CD4-positive, CD25-positive, alpha-beta regulatory T cell (primary cell): ENCODE measurements around the gene LCMT2. TPM values are rescaled to one million over a fixed set of nuclear protein-coding genes. Genes with fewer than 3 reads are reported as not detected.

Source experiments
- ATAC-seq, 2 donors: fragments of 150-1000 bp; cut with Tn5 transposase; one replicate each; pipeline ENCODE4 v1.10.0; 2021; ENCODE audit warnings: low read depth in 2 of 2, moderate number of reproducible peaks in 2 of 2, moderate library complexity in 1 of 2
- DNase-seq, 3 donors: peaks; one replicate each; pipeline versions ENCODE4 v3.0.0 to v3.0.0-alpha.2; 2012 to 2022; ENCODE audit warnings: mixed read lengths in 1 of 3
- H3K27ac ChIP-seq: one replicate; pipeline ENCODE4 v1.7.0; 2013; ENCODE audit warnings: mild to moderate bottlenecking, low read length; ENCODE audit not compliant: insufficient read depth, poor library complexity, severe bottlenecking
- H3K27me3 ChIP-seq: one replicate; pipeline ENCODE4 v1.7.0; 2013; ENCODE audit warnings: low read length; ENCODE audit not compliant: control insufficient read depth, insufficient read depth
- H3K36me3 ChIP-seq: one replicate; pipeline ENCODE4 v1.7.0; 2013; ENCODE audit warnings: mild to moderate bottlenecking, low read length, moderate library complexity; ENCODE audit not compliant: control insufficient read depth, insufficient read depth
- H3K4me1 ChIP-seq: 2 replicates; pipeline ENCODE4 v1.7.0; 2013; ENCODE audit warnings: mild to moderate bottlenecking, low read length; ENCODE audit not compliant: insufficient read depth, control insufficient read depth, poor library complexity, severe bottlenecking
- H3K4me3 ChIP-seq: one replicate; pipeline ENCODE4 v1.7.0; 2013; ENCODE audit warnings: low read depth, mild to moderate bottlenecking, low read length, moderate library complexity
- H3K9me3 ChIP-seq, 2 experiments: 1 replicate in 1 of 2; 2 replicates in 1 of 2; pipeline ENCODE4 v1.7.0; 2013; ENCODE audit warnings: low read length in 2 of 2, mild to moderate bottlenecking in 1 of 2, moderate library complexity in 1 of 2; ENCODE audit not compliant: control insufficient read depth in 2 of 2
- H3K27ac Mint-ChIP-seq, 3 donors: one replicate each; pipeline ENCODE4 v1.8.0; 2020 to 2022; ENCODE audit warnings: mild to moderate bottlenecking in 3 of 3, mixed read lengths in 3 of 3, moderate library complexity in 2 of 3
- H3K27me3 Mint-ChIP-seq: one replicate; pipeline ENCODE4 v1.8.0; 2022; ENCODE audit warnings: mild to moderate bottlenecking, mixed read lengths
- H3K36me3 Mint-ChIP-seq: one replicate; pipeline ENCODE4 v1.8.0; 2020; ENCODE audit warnings: mixed read lengths
- H3K4me1 Mint-ChIP-seq, 4 donors: one replicate each; pipeline ENCODE4 v1.8.0; 2020 to 2022; ENCODE audit warnings: mixed read lengths in 4 of 4, mild to moderate bottlenecking in 1 of 4
- H3K4me3 Mint-ChIP-seq, 4 donors: one replicate each; pipeline ENCODE4 v1.8.0; 2020 to 2022; ENCODE audit warnings: mild to moderate bottlenecking in 4 of 4, mixed read lengths in 4 of 4, moderate library complexity in 3 of 4
- H3K9me3 Mint-ChIP-seq, 7 donors: one replicate each; pipeline ENCODE4 v1.8.0; 2020 to 2022; ENCODE audit warnings: mixed read lengths in 7 of 7, mild to moderate bottlenecking in 3 of 7, moderate library complexity in 2 of 7
- polyA plus RNA-seq, 4 donors: library from polyadenylated mRNA; unstranded; fragments of 300-500 nt; fragmentation: Illumina TruSeq; gene quantifications; one replicate each; pipeline ENCODE4 v1.2.3, GENCODE V29; 2021
- total RNA-seq: library from RNA; stranded (reverse); gene quantifications from one replicate; pipeline ENCODE4 v1.2.3, GENCODE V29; 2022

Gene LCMT2
- total and polyA plus RNA-seq, 5 donors from 2014 or later = 2.9 to 9.9 (median 4.0) TPM

- H3K27me3 Mint-ChIP-seq = peaks cover 18% of the 10 kb centered on the region
- Histone ChIP-seq H3K27me3 (peaks cover 5% of the 10 kb centered on the region), H3K27ac (no peak overlapping the region), H3K36me3 (no peaks in the 10 kb centered on the region), H3K4me1 (no peaks in the 10 kb centered on the region), H3K9me3 (no peaks in the 10 kb centered on the region), H3K4me3 (no peak overlapping the region)
- peaks cover 0 to 4% (median 2%) of the 10 kb centered on the region in 4 donors for H3K4me1 Mint-ChIP-seq
- ATAC-seq (no peak), DNase-seq (no peak)
- peaks cover 0 to 2% (median 0%) of the 10 kb centered on the region in 7 donors for H3K9me3 Mint-ChIP-seq
- no peak overlapping the region for H3K27ac Mint-ChIP-seq
- H3K36me3 Mint-ChIP-seq = no peaks in the 10 kb centered on the region
- no peak overlapping the region for H3K4me3 Mint-ChIP-seq
These were observed 43.1 kb downstream of the LCMT2 start for GRCh38 chr15:43287254-43287653.

- Mint-ChIP-seq H3K4me1 (peaks cover 0 to 4% (median 2%) of the 10 kb centered on the region in 4 donors), H3K27me3 (peaks cover 13% of the 10 kb centered on the region), H3K27ac (no peak overlapping the region), H3K9me3 (peaks cover 0 to 2% (median 0%) of the 10 kb centered on the region in 7 donors), H3K36me3 (no peaks in the 10 kb centered on the region), H3K4me3 (no peak overlapping the region)
- H3K36me3 ChIP-seq = no peaks in the 10 kb centered on the region
- DNase-seq = no peak
- H3K9me3 ChIP-seq = no peaks in the 10 kb centered on the region
- H3K27ac ChIP-seq = no peak overlapping the region
- no peaks in the 10 kb centered on the region for H3K4me1 ChIP-seq
- ATAC-seq = no peak
- no peak overlapping the region for H3K4me3 ChIP-seq
- H3K27me3 ChIP-seq = no peaks in the 10 kb centered on the region
These were observed 44.3 kb downstream of the LCMT2 start for GRCh38 chr15:43286074-43286473.

- Mint-ChIP-seq H3K27me3 (peaks cover 16% of the 10 kb centered on the region), H3K27ac (no peak overlapping the region), H3K36me3 (no peaks in the 10 kb centered on the region), H3K4me3 (no peak overlapping the region), H3K9me3 (peaks cover 0 to 2% (median 0%) of the 10 kb centered on the region in 7 donors), H3K4me1 (peaks cover 0 to 4% (median 2%) of the 10 kb centered on the region in 4 donors)
- Histone ChIP-seq H3K27ac (no peak overlapping the region), H3K36me3 (no peaks in the 10 kb centered on the region), H3K9me3 (no peaks in the 10 kb centered on the region), H3K4me1 (no peaks in the 10 kb centered on the region), H3K4me3 (no peak overlapping the region), H3K27me3 (no peaks in the 10 kb centered on the region)
- peak; percentile 33 to 76 (median 62) for DNase-seq
- ATAC-seq = peak; percentile 69 to 70
These were observed 44.8 kb downstream of the LCMT2 start for GRCh38 chr15:43285609-43286037.

- H3K9me3 ChIP-seq = no peaks in the 10 kb centered on the region
- DNase-seq (no peak), ATAC-seq (no peak)
- H3K4me1 ChIP-seq = no peaks in the 10 kb centered on the region
- H3K27me3 Mint-ChIP-seq = peaks cover 22% of the 10 kb centered on the region
- no peak overlapping the region for H3K4me3 ChIP-seq
- H3K4me1 Mint-ChIP-seq = peaks cover 0 to 4% (median 2%) of the 10 kb centered on the region in 4 donors
- H3K36me3 ChIP-seq = no peaks in the 10 kb centered on the region
- no peak overlapping the region for H3K4me3 Mint-ChIP-seq
- no peaks in the 10 kb centered on the region for H3K27me3 ChIP-seq
- no peak overlapping the region for H3K27ac ChIP-seq
- no peaks in the 10 kb centered on the region for H3K36me3 Mint-ChIP-seq
- H3K9me3 Mint-ChIP-seq = peaks cover 0 to 2% (median 0%) of the 10 kb centered on the region in 7 donors
- no peak overlapping the region for H3K27ac Mint-ChIP-seq
These were observed 46.8 kb downstream of the LCMT2 start for GRCh38 chr15:43283526-43283925.

- H3K36me3 Mint-ChIP-seq = no peaks in the 10 kb centered on the region
- DNase-seq = no peak
- peaks cover 17% of the 10 kb centered on the region for H3K27me3 Mint-ChIP-seq
- H3K4me1 ChIP-seq = no peaks in the 10 kb centered on the region
- H3K4me3 ChIP-seq = no peak overlapping the region
- no peaks in the 10 kb centered on the region for H3K27me3 ChIP-seq
- peaks cover 0 to 2% (median 0%) of the 10 kb centered on the region in 7 donors for H3K9me3 Mint-ChIP-seq
- no peaks in the 10 kb centered on the region for H3K9me3 ChIP-seq
- no peak for ATAC-seq
- no peak overlapping the region for H3K27ac Mint-ChIP-seq
- H3K36me3 ChIP-seq = no peaks in the 10 kb centered on the region
- H3K27ac ChIP-seq = no peak overlapping the region
- H3K4me1 Mint-ChIP-seq = peaks cover 0 to 4% (median 2%) of the 10 kb centered on the region in 4 donors
- no peak overlapping the region for H3K4me3 Mint-ChIP-seq
These were observed 48.3 kb downstream of the LCMT2 start for GRCh38 chr15:43281926-43282602.

GRCh38 chr15:43280996-43281395 lies 49.4 kb downstream of the LCMT2 start:
- H3K36me3 Mint-ChIP-seq = no peaks in the 10 kb centered on the region
- H3K36me3 ChIP-seq = no peaks in the 10 kb centered on the region
- no peak overlapping the region for H3K27ac Mint-ChIP-seq
- H3K27me3 Mint-ChIP-seq = peaks cover 13% of the 10 kb centered on the region
- H3K4me1 ChIP-seq = no peaks in the 10 kb centered on the region
- peaks cover 0 to 2% (median 0%) of the 10 kb centered on the region in 7 donors for H3K9me3 Mint-ChIP-seq
- H3K27me3 ChIP-seq = no peaks in the 10 kb centered on the region
- H3K9me3 ChIP-seq = no peaks in the 10 kb centered on the region
- no peak overlapping the region for H3K4me3 Mint-ChIP-seq
- ATAC-seq (no peak), DNase-seq (no peak)
- H3K4me1 Mint-ChIP-seq = peaks cover 0 to 4% (median under 1%) of the 10 kb centered on the region in 4 donors
- no peak overlapping the region for H3K27ac ChIP-seq
- no peak overlapping the region for H3K4me3 ChIP-seq

GRCh38 chr15:43279496-43279895 lies 50.9 kb downstream of the LCMT2 start:
- Mint-ChIP-seq H3K9me3 (peaks cover 0 to 2% (median 0%) of the 10 kb centered on the region in 7 donors), H3K36me3 (no peaks in the 10 kb centered on the region), H3K4me1 (no peaks in the 10 kb centered on the region), H3K27ac (no peak overlapping the region), H3K27me3 (peaks cover 13% of the 10 kb centered on the region), H3K4me3 (no peak overlapping the region)
- Histone ChIP-seq H3K9me3 (no peaks in the 10 kb centered on the region), H3K27me3 (no peaks in the 10 kb centered on the region), H3K36me3 (no peaks in the 10 kb centered on the region), H3K27ac (no peak overlapping the region), H3K4me3 (no peak overlapping the region), H3K4me1 (no peaks in the 10 kb centered on the region)
- no peak for DNase-seq
- no peak for ATAC-seq

GRCh38 chr15:43278869-43279268 lies 51.5 kb downstream of the LCMT2 start:
- ATAC-seq = no peak
- H3K9me3 ChIP-seq = no peaks in the 10 kb centered on the region
- Mint-ChIP-seq H3K4me3 (no peak overlapping the region), H3K27ac (peak overlapping the region in 1 of 3 donors; percentile 28), H3K9me3 (peaks cover 0 to 2% (median 0%) of the 10 kb centered on the region in 7 donors), H3K4me1 (no peaks in the 10 kb centered on the region), H3K36me3 (no peaks in the 10 kb centered on the region), H3K27me3 (peaks cover 16% of the 10 kb centered on the region)
- no peaks in the 10 kb centered on the region for H3K4me1 ChIP-seq
- no peak for DNase-seq
- no peak overlapping the region for H3K27ac ChIP-seq
- H3K36me3 ChIP-seq = no peaks in the 10 kb centered on the region
- H3K27me3 ChIP-seq = no peaks in the 10 kb centered on the region
- H3K4me3 ChIP-seq = no peak overlapping the region
